ENCODE results near the gene EEF2K.
"Not testable (repeated sequence)": the region's sequence is repeated elsewhere in the genome, so short reads cannot be mapped to it uniquely, and the experiment has no call there.

The EEF2K gene

GRCh38 chr16:22206013-22206841 lies at the start of gene EEF2K:
Gene EEF2K, plus strand, starts transcription at chr16:22206278. Its CDS starts 19,452 bp downstream, at chr16:22225730.
- peak; percentile 97 for DNase-seq

DNA sequence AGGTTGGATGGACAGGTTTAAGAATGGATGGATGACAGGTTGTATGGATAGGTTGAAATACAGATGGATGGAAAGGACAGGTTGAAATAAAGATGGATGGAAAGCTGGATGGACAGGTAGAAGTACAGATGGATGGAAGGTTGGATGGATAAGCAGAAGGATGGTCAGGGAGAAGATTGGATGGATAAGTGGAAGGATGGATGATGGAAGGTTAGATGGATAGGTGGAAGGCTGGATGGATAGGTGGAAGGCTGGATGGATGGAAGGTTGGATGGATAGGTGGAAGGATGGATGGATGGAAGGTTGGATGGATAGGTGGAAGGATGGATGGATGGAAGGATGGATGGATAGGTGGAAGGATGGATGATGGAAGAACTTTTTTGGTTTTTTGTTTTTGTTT lies 44.7 kb upstream of the EEF2K start:
- no peak for DNase-seq

DNA sequence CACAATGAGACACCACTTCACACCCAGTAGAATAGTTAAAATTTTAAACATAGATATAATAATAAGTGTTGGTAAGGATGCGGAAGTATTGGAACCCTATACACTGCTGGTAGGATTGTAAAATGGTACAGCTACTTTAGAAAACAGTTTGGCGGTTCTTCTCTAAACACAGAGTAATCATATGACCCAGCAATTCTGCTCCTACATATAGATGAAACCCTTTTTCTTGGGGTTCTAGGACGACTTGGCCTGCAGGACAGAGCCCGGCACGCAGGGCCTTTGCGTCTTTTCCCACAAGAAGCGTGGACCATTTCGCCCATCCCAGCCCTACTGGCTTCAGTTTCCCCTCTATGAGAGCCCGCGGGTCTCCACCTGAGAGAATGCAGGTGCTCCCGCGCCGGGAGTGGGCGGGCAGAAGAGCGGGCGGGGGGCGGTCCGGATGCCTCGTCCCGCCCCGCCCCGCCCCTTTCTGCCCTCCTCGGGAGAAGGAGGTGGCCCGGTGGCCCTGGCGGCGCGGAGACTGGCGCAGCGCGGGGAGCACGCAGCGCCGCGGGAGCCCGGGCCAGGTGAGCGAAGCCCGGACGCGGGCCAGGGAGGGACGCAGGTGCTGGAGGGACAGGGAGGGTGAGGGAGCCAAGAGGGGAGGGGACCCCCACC lies 44.0 kb upstream of the EEF2K start, which contains the start of gene SDR42E2:
Gene SDR42E2 (plus strand): TSS at position 508 of the 657 bp plus-strand sequence. CDS start 3,077 bp downstream, outside the sequence.
- peak; percentile 23 to 36 for DNase-seq

DNA sequence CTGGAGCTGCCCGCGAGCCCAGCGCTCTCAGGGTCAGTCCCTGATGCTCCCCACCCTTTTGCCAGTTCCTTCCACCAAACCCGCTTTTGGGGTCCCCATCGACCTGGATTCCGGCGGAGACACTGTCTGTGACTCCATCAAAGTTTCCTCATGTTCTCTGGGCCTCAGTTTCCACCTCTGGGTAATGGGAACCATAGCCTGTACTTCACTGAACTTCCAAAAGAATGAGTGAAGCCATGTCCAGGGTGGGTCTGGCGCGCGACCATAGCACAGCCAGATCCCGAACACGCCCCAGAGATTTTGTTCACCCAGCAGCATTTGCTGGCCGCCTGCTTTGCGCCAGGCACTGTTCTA lies 43.4 kb upstream of the EEF2K start:
- no peak for DNase-seq

GRCh38 chr16:22163806-22164205 lies 42.3 kb upstream of the EEF2K start:
- DNase-seq: no peak

- no peak for DNase-seq
Observed at GRCh38 chr16:22164482-22164881, 41.6 kb upstream of the EEF2K start.

DNA sequence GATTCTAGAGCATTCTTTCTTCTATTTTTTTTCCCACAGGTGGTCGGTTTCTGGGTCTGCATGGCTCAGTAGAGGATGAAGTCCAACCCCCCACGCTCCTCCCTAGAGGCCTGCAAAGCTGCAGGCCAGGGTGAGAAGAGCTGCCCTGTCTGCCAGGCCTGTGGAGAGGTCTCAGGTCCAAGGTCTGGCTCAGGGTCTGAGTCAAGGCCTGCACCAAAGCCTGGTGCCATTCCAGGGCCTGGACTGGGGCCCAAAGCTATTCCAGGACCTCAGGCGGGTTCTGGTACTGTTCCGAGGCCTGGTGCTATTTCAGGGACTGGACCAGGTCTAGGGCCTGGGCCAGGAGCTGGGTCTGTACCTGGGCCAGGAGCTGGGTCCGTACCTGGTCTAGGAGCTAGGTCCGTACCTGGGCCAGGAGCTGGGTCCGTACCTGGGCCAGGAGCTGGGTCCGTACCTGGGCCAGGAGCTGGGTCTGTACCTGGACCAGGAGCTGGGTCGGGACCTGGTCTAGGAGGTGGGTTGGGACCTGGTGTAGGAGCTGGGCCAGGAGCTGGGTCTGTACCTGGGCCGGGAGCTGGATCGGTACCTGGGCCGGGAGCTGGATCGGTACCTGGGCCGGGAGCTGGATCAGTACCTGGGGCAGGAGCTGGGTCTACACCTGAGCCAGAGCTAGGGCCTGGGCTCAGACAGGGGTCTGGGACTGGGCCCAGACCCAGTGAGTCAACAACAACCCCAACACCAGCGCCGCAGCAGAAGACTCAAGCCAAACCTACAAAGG lies 40.4 kb upstream of the EEF2K start:
- no peak for DNase-seq

DNA sequence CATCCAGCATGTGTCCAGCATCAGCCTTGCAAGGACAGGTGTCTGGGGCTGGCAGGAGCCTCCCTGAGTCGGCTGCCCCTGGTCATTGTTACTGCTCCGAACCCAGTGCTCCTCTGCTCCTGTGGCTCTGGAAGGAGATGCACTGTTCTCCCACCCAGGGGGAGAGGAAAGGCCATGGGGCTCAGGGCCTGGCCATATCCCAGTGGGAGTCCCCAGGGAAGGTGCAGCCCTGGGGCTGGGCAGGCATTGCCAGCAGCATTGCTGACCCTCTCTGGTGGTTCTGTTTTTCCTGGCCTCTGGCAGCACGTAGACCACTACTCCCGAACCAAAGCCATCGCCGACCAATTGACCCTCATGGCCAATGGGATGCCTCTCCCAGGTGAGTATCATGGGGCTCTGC lies 34.1 kb upstream of the EEF2K start:
- DNase-seq: no peak

DNA sequence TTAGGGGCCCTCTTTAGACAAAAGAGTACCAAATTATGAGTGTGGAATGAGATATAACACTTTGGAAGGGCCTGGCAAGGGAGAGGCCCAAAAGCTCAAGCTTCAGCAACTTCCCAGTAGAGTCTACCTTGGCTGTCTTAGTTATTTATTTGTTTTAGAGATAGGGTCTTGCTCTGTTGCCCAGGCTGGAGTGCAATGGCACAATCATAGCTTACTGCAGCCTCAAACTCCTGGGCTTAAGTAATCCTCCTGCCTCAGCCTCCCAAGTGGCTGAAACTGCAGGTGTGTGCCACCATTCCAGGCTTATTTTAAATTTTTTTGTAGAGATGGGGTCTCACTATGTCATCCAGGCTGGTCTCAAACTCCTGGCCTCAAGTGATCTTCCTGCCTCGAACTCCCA lies 33.4 kb upstream of the EEF2K start:
- DNase-seq: not testable (repeated sequence)

DNA sequence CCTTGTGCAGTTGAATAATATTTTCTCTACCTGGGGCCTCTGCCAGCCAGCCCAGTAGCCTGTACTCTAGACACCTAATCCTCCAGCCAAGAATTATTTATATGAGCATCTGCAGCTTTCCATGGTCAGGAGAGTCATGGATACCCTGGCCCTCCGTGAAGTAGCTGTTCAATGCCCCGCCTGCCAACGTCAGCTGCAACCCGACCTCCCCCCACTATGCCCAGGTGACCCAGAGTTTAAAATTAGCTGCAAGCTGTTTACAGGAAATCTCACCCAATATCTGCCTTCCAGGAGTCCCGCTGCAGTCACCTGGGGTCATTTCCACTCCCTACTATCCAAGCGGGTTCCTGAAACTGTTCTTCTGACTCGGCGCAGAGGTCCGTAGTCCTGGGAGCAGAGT lies 31.4 kb upstream of the EEF2K start:
- no peak for DNase-seq

GRCh38 chr16:22177968-22178930 lies 27.8 kb upstream of the EEF2K start:
- no peak for DNase-seq

- no peak for DNase-seq
Observed at GRCh38 chr16:22181426-22181825, 24.7 kb upstream of the EEF2K start.

GRCh38 chr16:22181843-22182242 lies 24.2 kb upstream of the EEF2K start:
- no peak for DNase-seq

GRCh38 chr16:22183335-22183734 lies 22.7 kb upstream of the EEF2K start:
- DNase-seq: no peak

- no peak for DNase-seq
Observed at GRCh38 chr16:22183901-22184614, 22.0 kb upstream of the EEF2K start.

DNA sequence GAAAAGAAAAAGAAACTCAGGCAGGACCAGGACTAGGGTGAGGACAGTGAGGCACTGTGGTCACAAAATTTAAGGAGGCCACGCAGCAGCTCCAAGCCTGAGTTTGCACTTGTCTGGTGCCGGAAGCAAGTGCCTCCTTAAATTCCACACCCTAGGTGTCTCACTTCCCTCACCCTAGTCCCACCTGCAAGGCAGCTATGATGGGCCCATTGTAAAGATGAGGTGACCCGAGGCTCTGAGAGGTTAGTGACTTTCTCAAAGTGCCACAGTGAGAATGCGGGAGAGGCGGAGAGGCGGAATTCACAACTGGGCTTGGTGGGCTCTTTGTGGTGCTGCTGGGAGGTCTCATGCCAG lies 21.5 kb upstream of the EEF2K start:
- DNase-seq: no peak

DNA sequence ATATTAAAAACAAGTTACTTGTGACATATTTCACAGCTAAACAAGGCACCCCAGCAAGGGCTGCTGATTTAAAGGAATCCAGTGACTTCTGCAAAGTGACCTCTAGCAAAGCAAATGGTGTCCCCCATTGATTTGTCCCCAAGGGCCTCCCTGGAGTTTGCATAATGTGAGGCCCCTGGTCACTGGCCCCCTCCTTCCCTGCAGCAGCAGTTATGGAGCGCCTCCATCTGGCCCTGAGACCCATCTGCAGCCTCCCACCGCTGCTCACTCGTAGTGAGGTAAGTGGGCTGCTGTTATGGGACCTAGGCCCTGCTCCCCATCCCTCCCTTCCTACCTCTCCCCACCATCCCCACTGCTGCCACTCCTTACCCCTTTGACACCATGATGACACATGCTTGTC lies 19.6 kb upstream of the EEF2K start:
- DNase-seq: no peak

DNA sequence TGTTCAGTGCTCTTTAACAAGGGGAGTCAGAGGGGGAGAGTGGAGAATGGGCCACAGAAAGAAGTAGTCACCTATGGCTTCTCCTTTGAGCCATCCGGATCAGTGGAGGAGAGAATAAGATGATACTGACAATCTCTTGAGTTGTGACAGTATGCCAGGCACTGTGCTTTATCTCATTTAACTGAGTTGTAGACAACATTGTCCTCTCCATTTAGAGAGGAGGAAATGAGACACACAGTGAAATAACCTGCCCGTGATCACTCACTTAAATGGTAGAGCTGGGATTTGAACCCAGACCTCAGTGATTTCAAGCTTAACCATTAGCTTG lies 17.8 kb upstream of the EEF2K start:
- no peak for DNase-seq

DNA sequence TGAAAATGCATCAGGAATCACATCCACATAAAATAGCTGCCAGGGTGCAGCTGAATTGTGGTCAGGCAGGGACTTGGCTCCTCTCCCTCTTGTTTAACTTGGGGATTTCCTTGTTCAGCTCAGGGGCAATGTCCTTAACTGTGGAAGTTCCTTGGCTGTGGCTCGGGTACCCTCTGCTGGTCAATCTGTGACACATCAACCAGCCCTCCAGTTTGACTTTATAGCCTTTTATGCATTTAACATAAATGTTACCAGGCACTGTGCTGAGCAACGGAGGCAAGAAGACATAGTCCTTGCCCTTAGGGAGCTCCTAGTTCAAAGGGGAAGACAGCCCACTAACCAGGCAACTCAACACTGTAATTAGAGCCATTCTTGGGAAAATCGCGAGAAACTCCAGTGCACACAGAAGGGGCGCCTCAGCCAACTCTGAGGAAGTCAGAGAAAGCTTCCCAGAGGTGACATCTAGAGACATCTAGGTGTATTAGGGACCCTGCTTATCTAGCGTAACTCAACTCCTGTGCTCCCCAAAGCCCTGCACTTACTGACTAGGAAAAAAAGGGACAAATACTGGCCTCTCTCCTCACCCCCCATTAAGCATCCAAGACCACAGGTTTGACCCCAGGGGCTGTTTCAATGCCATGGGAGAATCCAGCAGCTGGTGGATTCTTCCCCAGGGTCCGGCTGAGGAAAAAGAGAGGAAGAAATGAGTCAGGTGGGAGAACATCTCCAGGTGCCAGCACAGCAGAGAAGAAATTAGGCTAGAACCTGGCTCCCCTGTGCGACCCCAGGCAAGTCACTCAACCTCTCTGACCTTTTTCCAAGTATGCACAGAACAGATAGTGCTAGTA lies 17.3 kb upstream of the EEF2K start:
- DNase-seq: peak; percentile 43 to 55

DNA sequence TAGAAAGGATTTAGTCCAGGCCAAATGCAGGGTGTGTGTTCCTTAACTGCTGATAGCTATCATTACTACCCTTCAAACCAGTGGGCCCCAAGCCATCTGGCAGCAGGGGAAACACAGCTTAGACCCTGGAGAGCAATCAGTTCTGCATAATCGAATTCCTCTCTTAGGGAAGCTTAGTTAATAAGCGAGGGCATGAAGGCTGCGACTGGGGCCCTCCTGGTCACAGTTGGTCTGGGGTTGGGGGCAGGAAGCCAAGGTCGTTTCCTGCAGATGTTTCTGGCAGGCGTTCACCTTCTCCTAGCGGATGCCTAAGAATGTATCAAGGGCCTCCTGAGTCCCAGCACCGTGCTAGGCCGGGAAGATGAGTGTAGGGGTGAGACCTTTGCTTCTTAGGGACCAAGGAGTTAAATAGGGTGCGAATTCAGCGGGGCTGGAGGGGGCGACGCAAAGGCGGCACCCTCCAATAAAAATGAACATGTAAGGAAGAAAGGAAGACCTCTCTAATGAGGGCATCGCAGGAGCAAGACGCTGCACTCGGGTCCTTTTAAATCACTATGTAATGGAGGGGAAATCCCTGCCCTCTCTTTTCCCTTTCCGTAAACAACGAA lies 16.5 kb upstream of the EEF2K start:
- no peak for DNase-seq
